ENCODE measurements around the gene RALBP1.
A peak's percentile ranks its signal among the peaks of the same experiment; 100 is the strongest.

DNA sequence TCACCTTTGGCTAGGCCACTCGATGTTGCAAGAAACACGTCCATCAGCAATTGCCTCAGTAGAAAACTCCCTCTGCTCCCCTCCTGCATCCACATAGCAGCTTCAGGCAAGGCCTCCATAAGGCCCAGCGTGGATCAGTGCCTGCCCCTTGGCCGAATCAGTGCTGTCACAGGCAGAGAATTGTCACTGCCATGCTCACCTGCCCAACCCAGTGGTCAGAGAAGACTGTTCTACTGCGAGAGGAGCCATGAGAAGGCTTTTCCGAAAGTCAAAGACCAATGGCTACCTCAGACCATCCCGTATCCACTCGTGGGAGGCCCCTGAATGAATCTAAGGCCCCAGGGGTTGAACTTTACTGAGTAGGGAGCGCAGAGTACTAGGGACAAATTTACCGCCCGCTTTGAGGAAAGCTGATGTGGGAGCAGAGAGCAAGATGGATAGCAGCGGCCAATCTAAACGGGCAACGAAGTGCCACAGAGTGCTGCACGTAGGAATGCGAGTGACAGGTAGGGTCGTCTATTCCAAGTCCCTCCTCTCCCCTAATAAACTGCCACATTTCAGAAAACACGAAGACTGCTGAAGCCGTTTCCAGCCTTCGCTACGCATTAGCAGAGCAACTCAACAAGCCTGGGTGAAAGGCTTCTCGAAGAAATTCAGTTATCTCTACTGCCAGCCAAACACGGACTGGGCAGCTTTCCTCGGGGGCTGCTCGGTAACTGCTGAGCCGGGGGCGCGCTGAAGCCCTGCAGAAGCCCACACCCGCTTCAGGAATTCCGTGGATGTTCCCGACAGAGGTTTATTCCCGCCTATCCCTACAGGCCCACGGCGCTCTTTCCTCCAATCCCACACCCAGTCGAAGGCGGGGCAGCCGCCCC lies 968 bp upstream of the RALBP1 start:
- TF ChIP-seq EP300 (IDR thresholded peaks at IDR 0.05; ENCODE audit: borderline replicate concordance), result no peak
- TF ChIP-seq, protein P1, sequence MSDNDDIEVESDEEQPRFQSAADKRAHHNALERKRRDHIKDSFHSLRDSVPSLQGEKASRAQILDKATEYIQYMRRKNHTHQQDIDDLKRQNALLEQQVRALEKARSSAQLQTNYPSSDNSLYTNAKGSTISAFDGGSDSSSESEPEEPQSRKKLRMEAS (IDR thresholded peaks at IDR 0.05), result no peak
- TF ChIP-seq RAD21 (IDR thresholded peaks at IDR 0.05; ENCODE audit: low read depth), result peak; percentile 44; the same call in 1 of the 2 replicates
- TF ChIP-seq, protein P2, sequence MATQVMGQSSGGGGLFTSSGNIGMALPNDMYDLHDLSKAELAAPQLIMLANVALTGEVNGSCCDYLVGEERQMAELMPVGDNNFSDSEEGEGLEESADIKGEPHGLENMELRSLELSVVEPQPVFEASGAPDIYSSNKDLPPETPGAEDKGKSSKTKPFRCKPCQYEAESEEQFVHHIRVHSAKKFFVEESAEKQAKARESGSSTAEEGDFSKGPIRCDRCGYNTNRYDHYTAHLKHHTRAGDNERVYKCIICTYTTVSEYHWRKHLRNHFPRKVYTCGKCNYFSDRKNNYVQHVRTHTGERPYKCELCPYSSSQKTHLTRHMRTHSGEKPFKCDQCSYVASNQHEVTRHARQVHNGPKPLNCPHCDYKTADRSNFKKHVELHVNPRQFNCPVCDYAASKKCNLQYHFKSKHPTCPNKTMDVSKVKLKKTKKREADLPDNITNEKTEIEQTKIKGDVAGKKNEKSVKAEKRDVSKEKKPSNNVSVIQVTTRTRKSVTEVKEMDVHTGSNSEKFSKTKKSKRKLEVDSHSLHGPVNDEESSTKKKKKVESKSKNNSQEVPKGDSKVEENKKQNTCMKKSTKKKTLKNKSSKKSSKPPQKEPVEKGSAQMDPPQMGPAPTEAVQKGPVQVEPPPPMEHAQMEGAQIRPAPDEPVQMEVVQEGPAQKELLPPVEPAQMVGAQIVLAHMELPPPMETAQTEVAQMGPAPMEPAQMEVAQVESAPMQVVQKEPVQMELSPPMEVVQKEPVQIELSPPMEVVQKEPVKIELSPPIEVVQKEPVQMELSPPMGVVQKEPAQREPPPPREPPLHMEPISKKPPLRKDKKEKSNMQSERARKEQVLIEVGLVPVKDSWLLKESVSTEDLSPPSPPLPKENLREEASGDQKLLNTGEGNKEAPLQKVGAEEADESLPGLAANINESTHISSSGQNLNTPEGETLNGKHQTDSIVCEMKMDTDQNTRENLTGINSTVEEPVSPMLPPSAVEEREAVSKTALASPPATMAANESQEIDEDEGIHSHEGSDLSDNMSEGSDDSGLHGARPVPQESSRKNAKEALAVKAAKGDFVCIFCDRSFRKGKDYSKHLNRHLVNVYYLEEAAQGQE (IDR thresholded peaks at IDR 0.05; ENCODE audit: low read depth), result no peak; the same call in 1 of the 2 replicates
- no peak for TF ChIP-seq TCF12 (IDR thresholded peaks at IDR 0.05; ENCODE audit: low read depth)
- no peak for TF ChIP-seq USF1 (IDR thresholded peaks at IDR 0.05)
- TF ChIP-seq TAF1 (IDR thresholded peaks at IDR 0.05; ENCODE audit: low read depth), result no peak
- no peak for TF ChIP-seq NFIC (IDR thresholded peaks at IDR 0.05)
- no peak for TF ChIP-seq EGR1 (IDR thresholded peaks at IDR 0.05)
- TF ChIP-seq CEBPB (IDR thresholded peaks at IDR 0.05), result no peak
- no peak for TF ChIP-seq FOXM1 (IDR thresholded peaks at IDR 0.05; ENCODE audit: borderline replicate concordance, low read depth)
- no peak for TF ChIP-seq YY1 (IDR thresholded peaks at IDR 0.05; ENCODE audit: low read depth)
